Measurements from ENCODE around the gene RUFY3.
"Not testable (repeated sequence)": the region's sequence is repeated elsewhere in the genome, so short reads cannot be mapped to it uniquely, and the experiment has no call there.

Gene RUFY3

GRCh38 chr4:70713453-70714078 lies 8.2 kb upstream of the RUFY3 start:
- Histone ChIP-seq H3K4me1 (ENCODE audit: control insufficient read depth, insufficient read depth, low read length, poor library complexity, severe bottlenecking) (no peaks in the 10 kb centered on the region), H3K4me3 (ENCODE audit: insufficient read depth, low read depth, low read length, poor library complexity, severe bottlenecking) (no peak overlapping the region), H3K27ac (ENCODE audit: insufficient read depth, low read length, poor library complexity, severe bottlenecking) (no peak overlapping the region), H3K27me3 (replicated peaks; ENCODE audit: control insufficient read depth, insufficient read depth, low read length, poor library complexity, severe bottlenecking) (no peaks in the 10 kb centered on the region), H3K9me3 (ENCODE audit: control insufficient read depth, low read length) (no peaks in the 10 kb centered on the region), H3K36me3 (ENCODE audit: control insufficient read depth, insufficient read depth, low read length) (no peaks in the 10 kb centered on the region)
- DNase-seq = no peak

GRCh38 chr4:70714079-70714887 lies 7.5 kb upstream of the RUFY3 start:
- no peak overlapping the region for H3K27ac ChIP-seq (ENCODE audit: insufficient read depth, low read length, poor library complexity, severe bottlenecking)
- H3K36me3 ChIP-seq (ENCODE audit: control insufficient read depth, insufficient read depth, low read length) = no peaks in the 10 kb centered on the region
- no peak overlapping the region for H3K4me3 ChIP-seq (ENCODE audit: insufficient read depth, low read depth, low read length, poor library complexity, severe bottlenecking)
- no peaks in the 10 kb centered on the region for H3K4me1 ChIP-seq (ENCODE audit: control insufficient read depth, insufficient read depth, low read length, poor library complexity, severe bottlenecking)
- DNase-seq = no peak
- H3K9me3 ChIP-seq (ENCODE audit: control insufficient read depth, low read length) = no peaks in the 10 kb centered on the region
- H3K27me3 ChIP-seq (replicated peaks; ENCODE audit: control insufficient read depth, insufficient read depth, low read length, poor library complexity, severe bottlenecking) = no peaks in the 10 kb centered on the region

- no peak overlapping the region for H3K27ac ChIP-seq (ENCODE audit: insufficient read depth, low read length, poor library complexity, severe bottlenecking)
- no peaks in the 10 kb centered on the region for H3K4me1 ChIP-seq (ENCODE audit: control insufficient read depth, insufficient read depth, low read length, poor library complexity, severe bottlenecking)
- no peak for DNase-seq
- H3K27me3 ChIP-seq (replicated peaks; ENCODE audit: control insufficient read depth, insufficient read depth, low read length, poor library complexity, severe bottlenecking) = no peaks in the 10 kb centered on the region
- no peaks in the 10 kb centered on the region for H3K9me3 ChIP-seq (ENCODE audit: control insufficient read depth, low read length)
- no peak overlapping the region for H3K4me3 ChIP-seq (ENCODE audit: insufficient read depth, low read depth, low read length, poor library complexity, severe bottlenecking)
- no peaks in the 10 kb centered on the region for H3K36me3 ChIP-seq (ENCODE audit: control insufficient read depth, insufficient read depth, low read length)
Observed at GRCh38 chr4:70715097-70715496, 6.7 kb upstream of the RUFY3 start.

- no peak for DNase-seq
- H3K4me1 ChIP-seq (ENCODE audit: control insufficient read depth, insufficient read depth, low read length, poor library complexity, severe bottlenecking) = peaks cover 5% of the 10 kb centered on the region
- H3K27me3 ChIP-seq (replicated peaks; ENCODE audit: control insufficient read depth, insufficient read depth, low read length, poor library complexity, severe bottlenecking) = no peaks in the 10 kb centered on the region
- no peaks in the 10 kb centered on the region for H3K36me3 ChIP-seq (ENCODE audit: control insufficient read depth, insufficient read depth, low read length)
- no peaks in the 10 kb centered on the region for H3K9me3 ChIP-seq (ENCODE audit: control insufficient read depth, low read length)
- H3K4me3 ChIP-seq (ENCODE audit: insufficient read depth, low read depth, low read length, poor library complexity, severe bottlenecking) = no peak overlapping the region
- no peak overlapping the region for H3K27ac ChIP-seq (ENCODE audit: insufficient read depth, low read length, poor library complexity, severe bottlenecking)
Observed at GRCh38 chr4:70718811-70719604, 2.8 kb upstream of the RUFY3 start.

- no peaks in the 10 kb centered on the region for H3K9me3 ChIP-seq (ENCODE audit: control insufficient read depth, low read length)
- DNase-seq = peak in 1 of 3 donors; percentile 18
- no peak overlapping the region for H3K4me3 ChIP-seq (ENCODE audit: insufficient read depth, low read depth, low read length, poor library complexity, severe bottlenecking)
- H3K36me3 ChIP-seq (ENCODE audit: control insufficient read depth, insufficient read depth, low read length) = no peaks in the 10 kb centered on the region
- H3K4me1 ChIP-seq (ENCODE audit: control insufficient read depth, insufficient read depth, low read length, poor library complexity, severe bottlenecking) = peaks cover 5% of the 10 kb centered on the region
- H3K27me3 ChIP-seq (replicated peaks; ENCODE audit: control insufficient read depth, insufficient read depth, low read length, poor library complexity, severe bottlenecking) = no peaks in the 10 kb centered on the region
- peak overlapping the region; percentile 7 for H3K27ac ChIP-seq (ENCODE audit: insufficient read depth, low read length, poor library complexity, severe bottlenecking)
Observed at GRCh38 chr4:70722199-70722791, 531 bp downstream of the RUFY3 start.

GRCh38 chr4:70724463-70724862 lies 2.7 kb downstream of the RUFY3 start:
- no peak overlapping the region for H3K27ac ChIP-seq (ENCODE audit: insufficient read depth, low read length, poor library complexity, severe bottlenecking)
- no peak for DNase-seq
- peaks cover 5% of the 10 kb centered on the region for H3K4me1 ChIP-seq (ENCODE audit: control insufficient read depth, insufficient read depth, low read length, poor library complexity, severe bottlenecking)
- H3K4me3 ChIP-seq (ENCODE audit: insufficient read depth, low read depth, low read length, poor library complexity, severe bottlenecking) = no peak overlapping the region
- H3K36me3 ChIP-seq (ENCODE audit: control insufficient read depth, insufficient read depth, low read length) = no peaks in the 10 kb centered on the region
- no peaks in the 10 kb centered on the region for H3K9me3 ChIP-seq (ENCODE audit: control insufficient read depth, low read length)
- H3K27me3 ChIP-seq (replicated peaks; ENCODE audit: control insufficient read depth, insufficient read depth, low read length, poor library complexity, severe bottlenecking) = no peaks in the 10 kb centered on the region

GRCh38 chr4:70725633-70726032 lies 3.9 kb downstream of the RUFY3 start:
- no peaks in the 10 kb centered on the region for H3K9me3 ChIP-seq (ENCODE audit: control insufficient read depth, low read length)
- H3K4me3 ChIP-seq (ENCODE audit: insufficient read depth, low read depth, low read length, poor library complexity, severe bottlenecking) = no peak overlapping the region
- H3K27me3 ChIP-seq (replicated peaks; ENCODE audit: control insufficient read depth, insufficient read depth, low read length, poor library complexity, severe bottlenecking) = no peaks in the 10 kb centered on the region
- DNase-seq = no peak
- no peak overlapping the region for H3K27ac ChIP-seq (ENCODE audit: insufficient read depth, low read length, poor library complexity, severe bottlenecking)
- peaks cover 5% of the 10 kb centered on the region for H3K4me1 ChIP-seq (ENCODE audit: control insufficient read depth, insufficient read depth, low read length, poor library complexity, severe bottlenecking)
- H3K36me3 ChIP-seq (ENCODE audit: control insufficient read depth, insufficient read depth, low read length) = no peaks in the 10 kb centered on the region

GRCh38 chr4:70726515-70726914 lies 4.8 kb downstream of the RUFY3 start:
- not testable (repeated sequence) for H3K9me3 ChIP-seq (ENCODE audit: control insufficient read depth, low read length); DNase-seq; H3K27me3 ChIP-seq (replicated peaks; ENCODE audit: control insufficient read depth, insufficient read depth, low read length, poor library complexity, severe bottlenecking); H3K36me3 ChIP-seq (ENCODE audit: control insufficient read depth, insufficient read depth, low read length); H3K4me1 ChIP-seq (ENCODE audit: control insufficient read depth, insufficient read depth, low read length, poor library complexity, severe bottlenecking); H3K27ac ChIP-seq (ENCODE audit: insufficient read depth, low read length, poor library complexity, severe bottlenecking); H3K4me3 ChIP-seq (ENCODE audit: insufficient read depth, low read depth, low read length, poor library complexity, severe bottlenecking)

- no peaks in the 10 kb centered on the region for H3K36me3 ChIP-seq (ENCODE audit: control insufficient read depth, insufficient read depth, low read length)
- no peaks in the 10 kb centered on the region for H3K4me1 ChIP-seq (ENCODE audit: control insufficient read depth, insufficient read depth, low read length, poor library complexity, severe bottlenecking)
- H3K27me3 ChIP-seq (replicated peaks; ENCODE audit: control insufficient read depth, insufficient read depth, low read length, poor library complexity, severe bottlenecking) = no peaks in the 10 kb centered on the region
- no peaks in the 10 kb centered on the region for H3K9me3 ChIP-seq (ENCODE audit: control insufficient read depth, low read length)
- no peak overlapping the region for H3K4me3 ChIP-seq (ENCODE audit: insufficient read depth, low read depth, low read length, poor library complexity, severe bottlenecking)
- no peak overlapping the region for H3K27ac ChIP-seq (ENCODE audit: insufficient read depth, low read length, poor library complexity, severe bottlenecking)
- DNase-seq = no peak
Observed at GRCh38 chr4:70728091-70728490, 6.3 kb downstream of the RUFY3 start.
